ENCODE measurements around the gene GAPDH. TPM values are rescaled to one million over a fixed set of nuclear protein-coding genes. Genes with fewer than 3 reads are reported as not detected.

Gene GAPDH
- total RNA-seq, 1 donor from 2014 or later = 2,230 TPM

DNA sequence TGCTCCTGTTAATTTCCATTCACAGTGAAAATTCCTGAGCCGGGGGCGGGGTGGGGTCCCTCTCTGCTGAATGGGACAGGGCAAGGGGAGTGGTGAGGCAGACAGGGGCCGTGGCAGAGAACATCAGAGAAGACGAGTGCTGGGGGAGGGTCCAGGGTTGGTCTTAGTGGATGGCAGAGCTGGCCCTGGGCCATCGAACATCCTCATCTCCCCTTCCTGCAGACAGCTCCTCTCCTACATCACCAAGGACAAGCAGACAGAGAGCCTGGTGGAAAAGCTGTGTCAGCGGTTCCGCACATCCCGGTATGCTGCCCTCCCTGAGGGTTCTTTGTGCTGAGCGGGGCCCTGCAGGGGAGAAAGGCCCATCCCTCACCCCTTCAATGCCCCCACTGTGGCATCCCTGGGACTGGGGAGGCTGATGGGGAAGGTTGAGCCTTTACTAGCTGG, 5.0 kb upstream of the GAPDH start:
- TF ChIP-seq, protein P1, sequence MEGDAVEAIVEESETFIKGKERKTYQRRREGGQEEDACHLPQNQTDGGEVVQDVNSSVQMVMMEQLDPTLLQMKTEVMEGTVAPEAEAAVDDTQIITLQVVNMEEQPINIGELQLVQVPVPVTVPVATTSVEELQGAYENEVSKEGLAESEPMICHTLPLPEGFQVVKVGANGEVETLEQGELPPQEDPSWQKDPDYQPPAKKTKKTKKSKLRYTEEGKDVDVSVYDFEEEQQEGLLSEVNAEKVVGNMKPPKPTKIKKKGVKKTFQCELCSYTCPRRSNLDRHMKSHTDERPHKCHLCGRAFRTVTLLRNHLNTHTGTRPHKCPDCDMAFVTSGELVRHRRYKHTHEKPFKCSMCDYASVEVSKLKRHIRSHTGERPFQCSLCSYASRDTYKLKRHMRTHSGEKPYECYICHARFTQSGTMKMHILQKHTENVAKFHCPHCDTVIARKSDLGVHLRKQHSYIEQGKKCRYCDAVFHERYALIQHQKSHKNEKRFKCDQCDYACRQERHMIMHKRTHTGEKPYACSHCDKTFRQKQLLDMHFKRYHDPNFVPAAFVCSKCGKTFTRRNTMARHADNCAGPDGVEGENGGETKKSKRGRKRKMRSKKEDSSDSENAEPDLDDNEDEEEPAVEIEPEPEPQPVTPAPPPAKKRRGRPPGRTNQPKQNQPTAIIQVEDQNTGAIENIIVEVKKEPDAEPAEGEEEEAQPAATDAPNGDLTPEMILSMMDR (IDR thresholded peaks at IDR 0.05; ENCODE audit: unreplicated experiment) = no peak
- Mint-ChIP-seq H3K9me3 (ENCODE audit: low read depth) (no peaks in the 10 kb centered on the region), H3K4me3 (ENCODE audit: low read depth) (no peak overlapping the region), H3K4me1 (ENCODE audit: low read depth) (peaks cover 19% of the 10 kb centered on the region), H3K36me3 (ENCODE audit: insufficient read depth) (peaks cover 46% of the 10 kb centered on the region), H3K27me3 (no peaks in the 10 kb centered on the region), H3K27ac (no peak overlapping the region)
- DNase-seq (ENCODE audit: low spot score, unreplicated experiment) = no peak

DNA sequence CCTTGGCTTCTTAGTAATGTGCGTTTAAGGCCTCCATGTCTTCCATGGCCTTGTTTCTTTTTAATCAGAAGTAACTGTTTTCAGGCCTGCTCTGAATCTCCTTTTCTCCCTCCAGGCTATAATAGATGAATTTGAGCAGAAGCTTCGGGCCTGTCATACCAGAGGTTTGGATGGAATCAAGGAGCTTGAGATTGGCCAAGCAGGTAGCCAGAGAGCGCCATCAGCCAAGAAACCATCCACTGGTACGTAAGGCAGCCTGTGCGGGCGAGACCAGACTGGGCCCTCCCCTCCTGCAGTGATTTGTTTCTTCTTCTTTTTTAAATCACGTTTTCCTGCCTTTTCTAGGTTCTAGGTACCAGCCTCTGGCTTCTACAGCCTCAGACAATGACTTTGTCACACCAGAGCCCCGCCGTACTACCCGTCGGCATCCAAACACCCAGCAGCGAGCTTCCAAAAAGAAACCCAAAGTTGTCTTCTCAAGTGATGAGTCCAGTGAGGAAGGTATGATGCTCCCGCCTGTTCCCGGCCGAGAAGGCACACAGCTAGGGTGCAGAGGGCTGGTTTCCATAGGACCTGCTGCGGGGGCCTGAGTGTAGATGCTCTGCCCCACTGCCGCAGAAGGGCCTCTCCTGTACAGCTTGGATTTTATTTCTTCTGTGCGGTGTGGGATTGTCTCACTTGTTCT, 3.6 kb upstream of the GAPDH start:
- H3K4me3 Mint-ChIP-seq (ENCODE audit: low read depth) = no peak overlapping the region
- H3K9me3 Mint-ChIP-seq (ENCODE audit: low read depth) = no peaks in the 10 kb centered on the region
- H3K27ac Mint-ChIP-seq = no peak overlapping the region
- peaks cover 40% of the 10 kb centered on the region for H3K36me3 Mint-ChIP-seq (ENCODE audit: insufficient read depth)
- DNase-seq (ENCODE audit: low spot score, unreplicated experiment) = no peak
- H3K4me1 Mint-ChIP-seq (ENCODE audit: low read depth) = peaks cover 26% of the 10 kb centered on the region
- H3K27me3 Mint-ChIP-seq = no peaks in the 10 kb centered on the region
- TF ChIP-seq, protein P1 (IDR thresholded peaks at IDR 0.05; ENCODE audit: unreplicated experiment) = no peak

DNA sequence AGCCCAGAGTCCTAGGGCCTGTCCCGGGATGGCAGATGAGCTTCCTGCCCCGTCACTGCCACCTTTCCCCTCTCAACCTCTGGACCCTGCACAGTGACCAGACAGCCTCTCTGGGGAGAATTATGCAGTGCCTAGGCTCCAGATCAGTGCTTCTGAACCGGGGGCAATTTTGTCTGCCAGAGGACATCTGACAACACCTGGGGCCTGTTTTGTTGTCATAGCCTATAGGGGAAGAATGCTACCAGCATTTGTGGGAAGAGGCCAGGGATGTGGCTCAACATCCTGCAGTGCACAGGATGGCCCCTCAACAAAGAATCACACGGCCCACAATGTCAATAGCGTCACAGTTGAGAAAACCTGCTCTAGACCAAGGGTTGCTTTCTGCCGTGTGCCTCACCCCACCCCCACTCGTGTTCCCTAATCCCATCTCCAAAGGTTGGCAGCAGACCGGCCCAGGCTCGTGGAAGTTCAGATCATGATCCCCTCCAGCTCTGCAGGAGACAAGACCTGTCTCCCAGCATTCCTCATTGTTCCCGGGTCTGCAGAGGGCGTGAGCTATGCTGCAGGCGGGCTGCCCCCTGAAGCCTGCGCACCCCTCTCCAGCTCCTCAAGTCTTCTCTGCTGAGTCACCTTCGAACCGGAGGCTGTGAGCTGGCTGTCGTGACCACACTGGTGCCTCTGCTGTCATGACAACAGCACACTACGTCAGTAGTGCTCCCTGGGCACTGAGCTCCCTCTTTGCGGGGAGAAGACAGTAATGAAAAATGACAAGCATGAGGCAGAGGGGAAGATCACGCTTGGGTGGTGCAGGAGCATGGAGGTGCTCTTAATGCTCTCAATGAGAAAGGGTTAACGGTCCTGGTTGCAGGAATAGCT, 2.0 kb upstream of the GAPDH start:
- Mint-ChIP-seq H3K4me3 (ENCODE audit: low read depth) (peak overlapping the region; percentile 92), H3K9me3 (ENCODE audit: low read depth) (no peaks in the 10 kb centered on the region), H3K27ac (peak overlapping the region; percentile 97), H3K4me1 (ENCODE audit: low read depth) (peaks cover 33% of the 10 kb centered on the region), H3K27me3 (no peaks in the 10 kb centered on the region), H3K36me3 (ENCODE audit: insufficient read depth) (peaks cover 39% of the 10 kb centered on the region)
- TF ChIP-seq, protein P1 (IDR thresholded peaks at IDR 0.05; ENCODE audit: unreplicated experiment) = no peak
- no peak for DNase-seq (ENCODE audit: low spot score, unreplicated experiment)

DNA sequence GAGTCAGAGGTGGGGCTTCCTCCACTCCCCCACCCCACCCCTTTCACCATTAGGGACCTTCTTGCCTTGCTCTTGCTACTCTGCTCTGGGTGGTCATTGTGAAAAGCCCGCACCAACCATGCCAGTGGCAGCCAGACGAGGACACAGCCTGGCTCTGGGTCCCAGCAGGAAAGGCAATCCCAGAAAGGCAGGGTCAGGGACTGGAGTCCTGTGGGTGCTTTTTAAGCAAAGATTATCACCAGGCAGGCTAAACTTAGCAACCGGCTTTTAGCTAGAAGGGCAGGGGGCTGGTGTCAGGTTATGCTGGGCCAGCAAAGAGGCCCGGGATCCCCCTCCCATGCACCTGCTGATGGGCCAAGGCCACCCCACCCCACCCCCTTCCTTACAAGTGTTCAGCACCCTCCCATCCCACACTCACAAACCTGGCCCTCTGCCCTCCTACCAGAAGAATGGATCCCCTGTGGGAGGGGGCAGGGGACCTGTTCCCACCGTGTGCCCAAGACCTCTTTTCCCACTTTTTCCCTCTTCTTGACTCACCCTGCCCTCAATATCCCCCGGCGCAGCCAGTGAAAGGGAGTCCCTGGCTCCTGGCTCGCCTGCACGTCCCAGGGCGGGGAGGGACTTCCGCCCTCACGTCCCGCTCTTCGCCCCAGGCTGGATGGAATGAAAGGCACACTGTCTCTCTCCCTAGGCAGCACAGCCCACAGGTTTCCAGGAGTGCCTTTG, 1.2 kb upstream of the GAPDH start:
- peaks cover 37% of the 10 kb centered on the region for H3K4me1 Mint-ChIP-seq (ENCODE audit: low read depth)
- no peaks in the 10 kb centered on the region for H3K27me3 Mint-ChIP-seq
- TF ChIP-seq, protein P1 (IDR thresholded peaks at IDR 0.05; ENCODE audit: unreplicated experiment) = no peak
- no peaks in the 10 kb centered on the region for H3K9me3 Mint-ChIP-seq (ENCODE audit: low read depth)
- H3K27ac Mint-ChIP-seq = peak overlapping the region; percentile 97
- peaks cover 40% of the 10 kb centered on the region for H3K36me3 Mint-ChIP-seq (ENCODE audit: insufficient read depth)
- DNase-seq (ENCODE audit: low spot score, unreplicated experiment) = peak; percentile 55
- peak overlapping the region; percentile 92 for H3K4me3 Mint-ChIP-seq (ENCODE audit: low read depth)

DNA sequence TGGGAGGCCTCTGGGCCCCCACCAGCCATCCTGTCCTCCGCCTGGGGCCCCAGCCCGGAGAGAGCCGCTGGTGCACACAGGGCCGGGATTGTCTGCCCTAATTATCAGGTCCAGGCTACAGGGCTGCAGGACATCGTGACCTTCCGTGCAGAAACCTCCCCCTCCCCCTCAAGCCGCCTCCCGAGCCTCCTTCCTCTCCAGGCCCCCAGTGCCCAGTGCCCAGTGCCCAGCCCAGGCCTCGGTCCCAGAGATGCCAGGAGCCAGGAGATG, 729 bp upstream of the GAPDH start:
- Mint-ChIP-seq H3K27ac (peak overlapping the region; percentile 97), H3K4me3 (ENCODE audit: low read depth) (peak overlapping the region; percentile 92), H3K9me3 (ENCODE audit: low read depth) (no peaks in the 10 kb centered on the region), H3K27me3 (no peaks in the 10 kb centered on the region), H3K4me1 (ENCODE audit: low read depth) (peaks cover 37% of the 10 kb centered on the region), H3K36me3 (ENCODE audit: insufficient read depth) (peaks cover 40% of the 10 kb centered on the region)
- TF ChIP-seq, protein P1 (IDR thresholded peaks at IDR 0.05; ENCODE audit: unreplicated experiment) = no peak
- no peak for DNase-seq (ENCODE audit: low spot score, unreplicated experiment)

Measured in progenitor cell of endocrine pancreas (in vitro differentiated cells).